RWPE1 (cell line): Measurements from ENCODE around the gene OSBPL1A.

ENCODE experiments used
- CTCF ChIA-PET: fragments of 350-600 bp; sonication (Branson Sonifier 250); formaldehyde crosslinking; extraction: SDS; loops from one replicate; lab custom pipeline; 2021; lab: Yijun Ruan, JAX
- POLR2A ChIA-PET: fragments of 400-600 bp; formaldehyde crosslinking; extraction: SDS; loops from one replicate; lab custom pipeline; 2020; ENCODE audit warnings: antibody characterized with exemption; ENCODE audit not compliant: low non-redundant PET; lab: Yijun Ruan, JAX
- DNase-seq: peaks from one replicate; pipeline ENCODE4 v3.0.0; 2012; ENCODE audit warnings: low spot score
- H3K27ac ChIP-seq: fragments of 450-650 bp; 2 replicates; pipeline ENCODE4 v1.5.1; 2017
- TF ChIP-seq, protein P1 (sequence below): fragments of 450-650 bp; conservative IDR thresholded peaks from 2 replicates; pipeline ENCODE4 v1.5.1; 2017; ENCODE audit warnings: low read depth, mild to moderate bottlenecking

OSBPL1A gene

DNA sequence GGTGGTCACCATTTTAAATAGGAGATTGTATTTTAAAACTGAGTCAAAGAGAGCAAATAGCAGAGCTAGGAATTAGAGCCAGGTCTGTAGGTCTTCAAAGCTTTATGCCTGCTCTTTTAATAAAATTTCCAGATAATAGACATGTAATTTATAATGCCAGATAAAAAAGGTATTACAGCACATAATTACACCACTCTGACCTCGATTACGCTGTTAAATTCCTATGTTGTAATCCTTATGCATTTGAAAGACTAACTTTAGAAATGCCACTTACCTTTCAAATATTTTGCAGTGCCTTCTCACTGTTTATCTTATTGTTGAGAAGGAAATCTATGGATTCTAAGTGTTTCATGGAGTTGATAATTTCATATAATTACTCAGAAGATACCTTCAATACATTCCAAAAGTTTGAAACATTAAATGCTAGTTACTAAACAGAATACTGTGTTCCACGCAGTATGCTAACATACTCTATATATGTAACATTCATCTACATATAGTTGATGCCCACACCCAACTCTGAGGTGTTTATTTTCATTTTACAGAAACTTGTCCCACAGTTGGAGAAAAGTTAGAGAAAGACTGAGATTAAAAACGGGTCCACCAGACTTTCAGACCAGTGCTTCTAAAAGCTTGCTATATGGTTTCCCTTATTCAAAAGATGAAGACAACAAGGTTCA lies 120.0 kb downstream of the OSBPL1A start:
- ChIA-PET POLR2A (no interaction called here), CTCF (no interaction called here)
- DNase-seq = no peak
- no peak overlapping the region for H3K27ac ChIP-seq
- TF ChIP-seq, protein P1, sequence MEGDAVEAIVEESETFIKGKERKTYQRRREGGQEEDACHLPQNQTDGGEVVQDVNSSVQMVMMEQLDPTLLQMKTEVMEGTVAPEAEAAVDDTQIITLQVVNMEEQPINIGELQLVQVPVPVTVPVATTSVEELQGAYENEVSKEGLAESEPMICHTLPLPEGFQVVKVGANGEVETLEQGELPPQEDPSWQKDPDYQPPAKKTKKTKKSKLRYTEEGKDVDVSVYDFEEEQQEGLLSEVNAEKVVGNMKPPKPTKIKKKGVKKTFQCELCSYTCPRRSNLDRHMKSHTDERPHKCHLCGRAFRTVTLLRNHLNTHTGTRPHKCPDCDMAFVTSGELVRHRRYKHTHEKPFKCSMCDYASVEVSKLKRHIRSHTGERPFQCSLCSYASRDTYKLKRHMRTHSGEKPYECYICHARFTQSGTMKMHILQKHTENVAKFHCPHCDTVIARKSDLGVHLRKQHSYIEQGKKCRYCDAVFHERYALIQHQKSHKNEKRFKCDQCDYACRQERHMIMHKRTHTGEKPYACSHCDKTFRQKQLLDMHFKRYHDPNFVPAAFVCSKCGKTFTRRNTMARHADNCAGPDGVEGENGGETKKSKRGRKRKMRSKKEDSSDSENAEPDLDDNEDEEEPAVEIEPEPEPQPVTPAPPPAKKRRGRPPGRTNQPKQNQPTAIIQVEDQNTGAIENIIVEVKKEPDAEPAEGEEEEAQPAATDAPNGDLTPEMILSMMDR = no peak

DNA sequence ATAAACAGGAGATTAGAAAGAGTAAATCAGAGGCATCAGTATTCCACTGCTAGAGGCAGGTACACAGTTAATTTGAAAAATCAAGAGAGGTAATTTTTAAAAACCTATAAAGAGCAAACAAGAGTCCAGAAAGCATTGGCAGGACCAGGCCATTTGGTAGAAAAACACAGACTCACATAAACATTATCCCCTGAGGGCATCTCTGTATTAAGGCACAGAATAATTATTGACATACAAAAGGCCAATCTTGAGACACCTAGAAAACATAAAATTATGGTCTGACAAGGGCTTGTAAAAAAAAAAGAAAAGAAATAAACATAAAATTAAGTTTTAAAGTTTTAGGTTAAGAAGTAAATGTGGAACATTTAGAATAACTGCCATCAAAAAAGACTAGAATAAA lies 120.6 kb downstream of the OSBPL1A start:
- TF ChIP-seq, protein P1 = no peak
- CTCF ChIA-PET = no interaction called here
- no peak overlapping the region for H3K27ac ChIP-seq
- POLR2A ChIA-PET = no interaction called here
- no peak for DNase-seq

DNA sequence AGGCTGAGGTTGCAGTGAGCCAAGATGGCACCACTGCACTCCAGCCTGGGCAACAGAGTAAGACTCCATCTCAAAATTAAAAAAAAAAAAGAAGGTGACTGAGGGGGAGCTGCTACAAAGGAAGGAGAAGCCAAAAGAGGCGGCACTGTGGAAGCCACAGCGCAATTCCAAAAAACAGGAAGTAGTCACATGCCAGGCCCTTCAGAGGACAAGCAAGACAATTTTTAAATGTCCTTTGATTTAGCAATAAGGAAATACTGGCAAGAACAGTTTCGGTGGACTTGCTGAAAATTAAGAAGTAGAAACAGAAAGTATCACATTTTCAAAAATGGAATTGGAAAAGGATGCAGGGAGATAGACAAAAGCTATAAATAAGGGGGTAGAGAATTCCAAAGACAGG lies 122.8 kb downstream of the OSBPL1A start:
- DNase-seq = no peak
- TF ChIP-seq, protein P1 = no peak
- POLR2A ChIA-PET = no interaction called here
- CTCF ChIA-PET = interaction anchor here (0.6 kb wide), 1 partner anchor 1640 kb away, joined by 3 read pairs; no protein-coding TSS in a partner anchor
- no peak overlapping the region for H3K27ac ChIP-seq

DNA sequence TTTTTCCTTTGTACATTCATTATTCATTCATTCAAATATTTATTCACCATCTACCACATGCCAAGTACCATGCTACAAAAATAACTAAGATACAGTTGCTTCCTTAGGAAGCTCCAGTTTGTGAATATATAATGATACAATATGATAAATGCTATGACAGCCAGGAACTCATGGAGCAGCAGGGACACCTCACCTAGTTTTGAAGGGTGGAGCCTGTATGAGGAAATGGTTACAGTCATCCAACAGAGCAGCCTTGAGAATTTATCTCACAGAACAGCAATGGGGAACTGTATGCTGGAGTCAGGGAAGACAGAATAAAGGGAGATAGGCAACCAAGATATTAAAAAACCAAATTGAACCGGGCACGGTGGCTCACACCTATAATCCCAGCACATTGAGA lies 124.0 kb downstream of the OSBPL1A start:
- DNase-seq = no peak
- ChIA-PET POLR2A (no interaction called here), CTCF (no interaction called here)
- H3K27ac ChIP-seq = no peak overlapping the region
- TF ChIP-seq, protein P1 = no peak

DNA sequence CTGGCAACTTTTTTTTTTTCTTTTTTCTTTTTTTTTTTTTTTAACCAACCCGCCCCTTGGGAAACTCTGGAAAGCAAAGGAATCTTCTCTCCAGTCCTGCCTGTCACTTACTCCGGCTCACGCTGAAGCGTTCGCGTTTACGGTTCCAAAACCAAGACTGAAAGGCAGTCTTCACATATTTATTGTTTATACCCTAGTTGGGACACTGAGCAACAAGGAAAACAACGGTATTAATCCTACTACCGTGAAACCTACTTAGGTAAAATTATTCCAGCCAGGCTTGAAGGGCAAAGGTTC lies 125.4 kb downstream of the OSBPL1A start:
- TF ChIP-seq, protein P1 = no peak
- H3K27ac ChIP-seq = peak overlapping the region; percentile 90
- DNase-seq = peak; percentile 54
- POLR2A ChIA-PET = no interaction called here
- CTCF ChIA-PET = interaction anchor here (1.1 kb wide), 1 partner anchor 96 kb away, joined by 3 read pairs; no protein-coding TSS in a partner anchor

DNA sequence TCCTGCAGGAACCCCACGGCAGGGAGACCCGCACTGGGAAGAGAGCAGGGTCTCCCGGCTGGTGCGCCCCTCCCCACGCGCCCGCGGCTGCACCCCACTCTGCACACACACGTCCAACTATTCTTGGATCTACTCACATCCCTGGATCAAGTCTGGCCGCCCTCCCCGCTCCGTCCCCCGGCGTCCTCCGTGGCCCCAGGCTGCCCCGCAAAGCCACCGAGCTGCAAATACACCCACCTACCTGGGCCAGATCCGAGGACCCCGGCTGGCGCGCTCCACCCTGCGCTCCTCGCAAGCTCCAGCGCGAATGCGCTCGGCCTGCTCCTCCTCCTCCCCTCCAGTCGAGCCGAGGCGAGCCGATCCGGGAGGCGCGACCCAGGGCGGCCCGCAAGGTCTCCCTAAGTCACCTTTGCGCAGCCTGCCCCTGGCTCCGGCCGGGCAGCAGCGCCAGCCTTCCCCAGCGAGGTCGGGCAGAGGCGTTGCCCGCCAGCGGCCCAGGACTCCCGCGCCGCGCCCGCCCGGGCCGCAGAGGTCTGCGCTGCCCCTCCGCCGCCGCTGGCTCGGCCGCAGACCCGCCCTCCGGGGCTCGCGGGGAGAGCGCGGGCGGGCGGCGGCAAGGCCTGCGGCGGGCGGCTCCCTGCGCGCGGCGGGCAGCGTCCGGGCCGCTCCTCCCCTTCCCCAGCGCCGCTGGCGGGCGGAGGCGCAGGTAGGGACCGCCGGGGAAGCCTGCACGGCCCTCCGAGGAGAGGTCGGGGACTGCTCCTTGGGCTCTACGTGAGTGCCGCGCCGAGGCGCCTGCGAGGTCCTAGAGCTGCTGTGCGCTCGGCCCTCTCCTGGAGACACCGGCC lies 126.0 kb downstream of the OSBPL1A start:
- POLR2A ChIA-PET = no interaction called here
- TF ChIP-seq, protein P1 = no peak
- DNase-seq = peak; percentile 64
- CTCF ChIA-PET = interaction anchor here (1.1 kb wide), 1 partner anchor 95 kb away, joined by 3 read pairs; no protein-coding TSS in a partner anchor
- H3K27ac ChIP-seq = peak overlapping the region; percentile 90
